ENCODE data around the gene C9orf50.

Gene C9orf50

GRCh38 chr9:129587487-129588262 is 33.2 kb downstream of the C9orf50 start:
- Histone ChIP-seq H3K36me3 (ENCODE audit: insufficient read depth, low read length) (no peaks in the 10 kb centered on the region), H3K9me3 (ENCODE audit: control insufficient read depth, insufficient read depth, low read length) (no peaks in the 10 kb centered on the region), H3K4me1 (ENCODE audit: insufficient read depth, low read length) (peaks cover 23% of the 10 kb centered on the region; the same call in 1 of the 2 replicates), H3K9ac (ENCODE audit: low read depth, low read length) (no peak overlapping the region)

- Histone ChIP-seq H3K9me3 (ENCODE audit: control insufficient read depth, insufficient read depth, low read length) (no peaks in the 10 kb centered on the region), H3K4me1 (ENCODE audit: insufficient read depth, low read length) (peaks cover 19% of the 10 kb centered on the region; the same call in 1 of the 2 replicates), H3K9ac (ENCODE audit: low read depth, low read length) (no peak overlapping the region)
These were observed 34.2 kb downstream of the C9orf50 start for GRCh38 chr9:129586685-129587084.

GRCh38 chr9:129586245-129586644 is 34.7 kb downstream of the C9orf50 start:
- no peak overlapping the region for H3K9ac ChIP-seq (ENCODE audit: low read depth, low read length)
- no peaks in the 10 kb centered on the region for H3K9me3 ChIP-seq (ENCODE audit: control insufficient read depth, insufficient read depth, low read length)
- no peaks in the 10 kb centered on the region for H3K36me3 ChIP-seq (ENCODE audit: insufficient read depth, low read length)
- peaks cover 19% of the 10 kb centered on the region; the same call in 1 of the 2 replicates for H3K4me1 ChIP-seq (ENCODE audit: insufficient read depth, low read length)

More at GRCh38 chr9:129586685-129587084, 34.2 kb downstream of the C9orf50 start:
- no peaks in the 10 kb centered on the region for H3K36me3 ChIP-seq (ENCODE audit: insufficient read depth, low read length)

- H3K9ac ChIP-seq (ENCODE audit: low read depth, low read length) = no peak overlapping the region
- H3K4me1 ChIP-seq (ENCODE audit: insufficient read depth, low read length) = peaks cover 19% of the 10 kb centered on the region; the same call in 1 of the 2 replicates
- H3K9me3 ChIP-seq (ENCODE audit: control insufficient read depth, insufficient read depth, low read length) = no peaks in the 10 kb centered on the region
- no peaks in the 10 kb centered on the region for H3K36me3 ChIP-seq (ENCODE audit: insufficient read depth, low read length)
These were observed 35.5 kb downstream of the C9orf50 start for GRCh38 chr9:129585352-129585751.

GRCh38 chr9:129584136-129584535 is 36.8 kb downstream of the C9orf50 start:
- no peaks in the 10 kb centered on the region for H3K36me3 ChIP-seq (ENCODE audit: insufficient read depth, low read length)
- H3K9ac ChIP-seq (ENCODE audit: low read depth, low read length) = no peak overlapping the region
- H3K9me3 ChIP-seq (ENCODE audit: control insufficient read depth, insufficient read depth, low read length) = no peaks in the 10 kb centered on the region
- peaks cover 19% of the 10 kb centered on the region; the same call in 1 of the 2 replicates for H3K4me1 ChIP-seq (ENCODE audit: insufficient read depth, low read length)

GRCh38 chr9:129583308-129584038 is 37.4 kb downstream of the C9orf50 start:
- no peak overlapping the region for H3K9ac ChIP-seq (ENCODE audit: low read depth, low read length)
- H3K9me3 ChIP-seq (ENCODE audit: control insufficient read depth, insufficient read depth, low read length) = no peaks in the 10 kb centered on the region
- H3K4me1 ChIP-seq (ENCODE audit: insufficient read depth, low read length) = peaks cover 19% of the 10 kb centered on the region; the same call in 1 of the 2 replicates

GRCh38 chr9:129582855-129583254 is 38.0 kb downstream of the C9orf50 start:
- H3K9me3 ChIP-seq (ENCODE audit: control insufficient read depth, insufficient read depth, low read length) = no peaks in the 10 kb centered on the region
- no peak overlapping the region for H3K9ac ChIP-seq (ENCODE audit: low read depth, low read length)
- H3K36me3 ChIP-seq (ENCODE audit: insufficient read depth, low read length) = no peaks in the 10 kb centered on the region
- H3K4me1 ChIP-seq (ENCODE audit: insufficient read depth, low read length) = peaks cover 19% of the 10 kb centered on the region; the same call in 1 of the 2 replicates

More at GRCh38 chr9:129583308-129584038, 37.4 kb downstream of the C9orf50 start:
- no peaks in the 10 kb centered on the region for H3K36me3 ChIP-seq (ENCODE audit: insufficient read depth, low read length)

GRCh38 chr9:129581505-129582189 is 39.3 kb downstream of the C9orf50 start:
- no peak overlapping the region for H3K9ac ChIP-seq (ENCODE audit: low read depth, low read length)
- H3K4me1 ChIP-seq (ENCODE audit: insufficient read depth, low read length) = peaks cover 12% of the 10 kb centered on the region; the same call in 1 of the 2 replicates
- no peaks in the 10 kb centered on the region for H3K36me3 ChIP-seq (ENCODE audit: insufficient read depth, low read length)
- H3K9me3 ChIP-seq (ENCODE audit: control insufficient read depth, insufficient read depth, low read length) = no peaks in the 10 kb centered on the region

- H3K9me3 ChIP-seq (ENCODE audit: control insufficient read depth, insufficient read depth, low read length) = no peaks in the 10 kb centered on the region
- H3K4me1 ChIP-seq (ENCODE audit: insufficient read depth, low read length) = peaks cover 5% of the 10 kb centered on the region; the same call in 1 of the 2 replicates
- H3K36me3 ChIP-seq (ENCODE audit: insufficient read depth, low read length) = no peaks in the 10 kb centered on the region
- no peak overlapping the region for H3K9ac ChIP-seq (ENCODE audit: low read depth, low read length)
These were observed 40.5 kb downstream of the C9orf50 start for GRCh38 chr9:129580211-129580915.

- peaks cover 2% of the 10 kb centered on the region; the same call in 1 of the 2 replicates for H3K4me1 ChIP-seq (ENCODE audit: insufficient read depth, low read length)
- no peaks in the 10 kb centered on the region for H3K9me3 ChIP-seq (ENCODE audit: control insufficient read depth, insufficient read depth, low read length)
- no peak overlapping the region for H3K9ac ChIP-seq (ENCODE audit: low read depth, low read length)
- no peaks in the 10 kb centered on the region for H3K36me3 ChIP-seq (ENCODE audit: insufficient read depth, low read length)
These were observed 41.6 kb downstream of the C9orf50 start for GRCh38 chr9:129579294-129579693.

GRCh38 chr9:129576546-129577543 is 44.1 kb downstream of the C9orf50 start:
- H3K4me1 ChIP-seq (ENCODE audit: insufficient read depth, low read length) = no peaks in the 10 kb centered on the region
- H3K9ac ChIP-seq (ENCODE audit: low read depth, low read length) = no peak overlapping the region
- H3K36me3 ChIP-seq (ENCODE audit: insufficient read depth, low read length) = no peaks in the 10 kb centered on the region
- peaks cover 3% of the 10 kb centered on the region; the same call in 1 of the 2 replicates for H3K9me3 ChIP-seq (ENCODE audit: control insufficient read depth, insufficient read depth, low read length)

GRCh38 chr9:129575818-129576217 is 45.1 kb downstream of the C9orf50 start:
- Histone ChIP-seq H3K36me3 (ENCODE audit: insufficient read depth, low read length) (no peaks in the 10 kb centered on the region), H3K4me1 (ENCODE audit: insufficient read depth, low read length) (peaks cover 2% of the 10 kb centered on the region; the same call in 1 of the 2 replicates), H3K9ac (ENCODE audit: low read depth, low read length) (no peak overlapping the region), H3K9me3 (ENCODE audit: control insufficient read depth, insufficient read depth, low read length) (peaks cover 3% of the 10 kb centered on the region; the same call in 1 of the 2 replicates)
